A673 (cell line): ENCODE data around the gene PCTP. TPM values are rescaled to one million over a fixed set of nuclear protein-coding genes. Genes with fewer than 3 reads are reported as not detected.

Experiments
- BruUV-seq: library from RNA; stranded (reverse); fragments of 400-500 nt; replicated peaks from 2 replicates; lab custom pipeline; 2021; lab: Mats Ljungman, UMichigan
- CTCF ChIA-PET: fragments of 300-600 bp; sonication (Branson Sonifier 250); formaldehyde crosslinking; loops from one replicate; lab custom pipeline; 2022; ENCODE audit warnings: antibody characterized with exemption; lab: Charles Lee
- POLR2A ChIA-PET: fragments of 300-600 bp; sonication (Branson Sonifier 250); formaldehyde crosslinking; loops from one replicate; lab custom pipeline; 2022; ENCODE audit warnings: antibody characterized with exemption; ENCODE audit not compliant: low non-redundant PET; lab: Charles Lee
- DNase-seq: peaks from one replicate; pipeline ENCODE4 v3.0.0-alpha.2; 2015; ENCODE audit warnings: low spot score
- H3K27ac ChIP-seq: fragments of 200-600 bp; sonication (generic); 2 replicates; pipeline ENCODE4 v1.5.1; 2016; ENCODE audit warnings: mixed run types, low read depth, mild to moderate bottlenecking, mixed read lengths, antibody characterized with exemption, low read length; ENCODE audit not compliant: poor library complexity, severe bottlenecking
- H3K27me3 ChIP-seq: fragments of 200-600 bp; sonication (generic); replicated peaks from 2 replicates; pipeline ENCODE4 v1.6.1; 2017; ENCODE audit warnings: mixed run types, low read depth, mild to moderate bottlenecking, mixed read lengths, antibody characterized with exemption, low read length; ENCODE audit not compliant: insufficient read depth, poor library complexity
- H3K36me3 ChIP-seq: fragments of 200-600 bp; sonication (generic); 2 replicates; pipeline ENCODE4 v1.6.1; 2016; ENCODE audit warnings: mixed run types, mild to moderate bottlenecking, mixed read lengths, antibody characterized with exemption, low read length; ENCODE audit not compliant: insufficient read depth, poor library complexity, severe bottlenecking
- H3K4me1 ChIP-seq: fragments of 200-600 bp; sonication (generic); 2 replicates; pipeline ENCODE4 v1.6.1; 2017; ENCODE audit warnings: mixed run types, mild to moderate bottlenecking, mixed read lengths, antibody characterized with exemption, low read length; ENCODE audit not compliant: insufficient read depth, poor library complexity, severe bottlenecking
- H3K4me3 ChIP-seq: fragments of 200-600 bp; sonication (generic); 2 replicates; pipeline ENCODE4 v1.5.1; 2016; ENCODE audit warnings: low read depth, mixed run types, mild to moderate bottlenecking, mixed read lengths, low read length; ENCODE audit not compliant: poor library complexity, severe bottlenecking
- H3K9me3 ChIP-seq: fragments of 200-600 bp; sonication (generic); 2 replicates; pipeline ENCODE4 v1.6.1; 2016; ENCODE audit warnings: mixed run types, low read depth, mild to moderate bottlenecking, mixed read lengths, antibody characterized with exemption, low read length; ENCODE audit not compliant: poor library complexity, severe bottlenecking
- CTCF ChIP-seq: fragments of 300-800, 200-600 bp; sonication (generic); conservative IDR thresholded peaks from 2 replicates; pipeline ENCODE4 v1.5.1; 2017; ENCODE audit warnings: low read depth, mild to moderate bottlenecking, antibody characterized with exemption, low read length, moderate library complexity, mixed read lengths
- EZH2 ChIP-seq: fragments of 200-600 bp; sonication (generic); IDR thresholded peaks from 2 replicates; pipeline ENCODE4 v1.6.1; 2017; ENCODE audit warnings: borderline replicate concordance, low read depth, mild to moderate bottlenecking, mixed read lengths, antibody characterized with exemption, low read length; ENCODE audit not compliant: poor library complexity, severe bottlenecking
- intact Hi-C: fragments of 100-400 bp; cut with micrococcal nuclease; formaldehyde crosslinking; loops from one replicate; pipeline ENCODE4 v1.10.0; 2022; ENCODE audit not compliant: unreplicated experiment
- total RNA-seq: library from RNA; stranded (reverse); gene quantifications from 2 replicates; pipeline ENCODE4 v1.2.3, GENCODE V29; 2021

The PCTP gene
- total RNA-seq, 1 experiment from 2014 or later = 6.4 TPM

- Histone ChIP-seq H3K27me3 (no peaks in the 10 kb centered on the region), H3K27ac (no peak overlapping the region), H3K4me1 (no peaks in the 10 kb centered on the region), H3K36me3 (no peaks in the 10 kb centered on the region), H3K9me3 (no peaks in the 10 kb centered on the region), H3K4me3 (no peak overlapping the region)
- ChIA-PET POLR2A (no interaction called here), CTCF (no interaction called here)
- intact Hi-C loops = no loop called here
- no peak for DNase-seq
- BruUV-seq = no TSS peak
- TF ChIP-seq EZH2 (no peak), CTCF (no peak)
Measured at GRCh38 chr17:55746466-55746865, 4.4 kb upstream of the PCTP start.

GRCh38 chr17:55747209-55747608 lies 3.6 kb upstream of the PCTP start:
- no TSS peak for BruUV-seq
- H3K4me3 ChIP-seq = no peak overlapping the region
- ChIA-PET POLR2A (no interaction called here), CTCF (no interaction called here)
- H3K36me3 ChIP-seq = no peaks in the 10 kb centered on the region
- H3K27ac ChIP-seq = no peak overlapping the region
- DNase-seq = no peak
- no peaks in the 10 kb centered on the region for H3K9me3 ChIP-seq
- no peaks in the 10 kb centered on the region for H3K27me3 ChIP-seq
- H3K4me1 ChIP-seq = no peaks in the 10 kb centered on the region
- intact Hi-C loops = no loop called here
- TF ChIP-seq CTCF = no peak
- no peak for TF ChIP-seq EZH2

GRCh38 chr17:55748841-55749240 lies 2.0 kb upstream of the PCTP start:
- H3K27ac ChIP-seq = no peak overlapping the region
- H3K9me3 ChIP-seq = no peaks in the 10 kb centered on the region
- H3K4me3 ChIP-seq = no peak overlapping the region
- TF ChIP-seq CTCF (no peak), EZH2 (no peak)
- POLR2A ChIA-PET = no interaction called here
- DNase-seq = no peak
- no peaks in the 10 kb centered on the region for H3K27me3 ChIP-seq
- CTCF ChIA-PET = no interaction called here
- H3K4me1 ChIP-seq = no peaks in the 10 kb centered on the region
- H3K36me3 ChIP-seq = no peaks in the 10 kb centered on the region
- no TSS peak for BruUV-seq
- intact Hi-C loops = no loop called here
